LoVo (cell line): ENCODE data around the gene DERA.
"Not testable (repeated sequence)": the region's sequence is repeated elsewhere in the genome, so short reads cannot be mapped to it uniquely, and the experiment has no call there.

Source experiments
- DNase-seq: peaks from one replicate; pipeline ENCODE4 v3.0.0-alpha.2; 2016; ENCODE audit warnings: low spot score

The DERA gene

DNA sequence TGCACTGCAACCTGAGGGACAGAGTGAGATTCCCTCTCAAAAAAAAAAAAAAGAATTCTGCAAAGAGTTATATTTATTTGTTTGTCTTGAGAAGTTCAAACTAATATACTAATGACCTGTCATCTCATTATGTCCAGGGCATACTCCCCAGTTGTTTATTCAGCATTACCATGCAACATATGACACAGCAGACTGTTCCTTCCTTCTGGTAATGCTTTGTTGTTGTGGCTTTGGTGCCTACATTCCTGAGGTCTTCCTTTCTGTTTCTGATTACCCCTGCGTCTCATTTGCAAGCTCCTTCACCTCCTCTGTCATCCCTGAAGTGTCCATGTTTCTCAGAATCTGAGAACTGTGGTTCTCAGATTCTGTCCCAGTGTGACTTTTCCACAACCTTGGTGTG, 55.3 kb downstream of the DERA start:
- DNase-seq, result no peak

DNA sequence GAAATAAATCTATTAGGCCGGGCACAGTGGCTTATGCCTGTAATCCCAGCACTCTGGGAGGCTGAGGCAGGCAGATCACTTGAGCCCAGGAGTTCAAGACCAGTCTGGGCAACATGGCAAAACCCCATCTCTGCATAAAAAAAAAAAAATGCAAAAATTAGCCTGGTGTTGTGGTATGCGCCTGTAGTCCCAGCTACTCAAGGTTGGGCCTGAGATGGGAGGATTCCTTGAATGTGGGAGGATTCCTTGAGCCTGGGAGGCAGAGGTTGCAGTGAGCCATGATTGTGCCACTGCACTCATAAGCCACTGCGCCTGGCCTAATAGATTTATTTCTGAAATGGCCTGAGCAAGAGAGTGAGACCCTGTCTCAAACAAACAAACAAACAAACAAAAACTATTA, 55.9 kb downstream of the DERA start:
- DNase-seq, result not testable (repeated sequence)

- DNase-seq, result no peak
Measured at GRCh38 chr12:15971211-15971610, 60.1 kb downstream of the DERA start.

- DNase-seq, result no peak
Measured at GRCh38 chr12:15972894-15973293, 61.8 kb downstream of the DERA start.

- peak; percentile 31 for DNase-seq
Measured at GRCh38 chr12:15977999-15978951, 67.1 kb downstream of the DERA start.

DNA sequence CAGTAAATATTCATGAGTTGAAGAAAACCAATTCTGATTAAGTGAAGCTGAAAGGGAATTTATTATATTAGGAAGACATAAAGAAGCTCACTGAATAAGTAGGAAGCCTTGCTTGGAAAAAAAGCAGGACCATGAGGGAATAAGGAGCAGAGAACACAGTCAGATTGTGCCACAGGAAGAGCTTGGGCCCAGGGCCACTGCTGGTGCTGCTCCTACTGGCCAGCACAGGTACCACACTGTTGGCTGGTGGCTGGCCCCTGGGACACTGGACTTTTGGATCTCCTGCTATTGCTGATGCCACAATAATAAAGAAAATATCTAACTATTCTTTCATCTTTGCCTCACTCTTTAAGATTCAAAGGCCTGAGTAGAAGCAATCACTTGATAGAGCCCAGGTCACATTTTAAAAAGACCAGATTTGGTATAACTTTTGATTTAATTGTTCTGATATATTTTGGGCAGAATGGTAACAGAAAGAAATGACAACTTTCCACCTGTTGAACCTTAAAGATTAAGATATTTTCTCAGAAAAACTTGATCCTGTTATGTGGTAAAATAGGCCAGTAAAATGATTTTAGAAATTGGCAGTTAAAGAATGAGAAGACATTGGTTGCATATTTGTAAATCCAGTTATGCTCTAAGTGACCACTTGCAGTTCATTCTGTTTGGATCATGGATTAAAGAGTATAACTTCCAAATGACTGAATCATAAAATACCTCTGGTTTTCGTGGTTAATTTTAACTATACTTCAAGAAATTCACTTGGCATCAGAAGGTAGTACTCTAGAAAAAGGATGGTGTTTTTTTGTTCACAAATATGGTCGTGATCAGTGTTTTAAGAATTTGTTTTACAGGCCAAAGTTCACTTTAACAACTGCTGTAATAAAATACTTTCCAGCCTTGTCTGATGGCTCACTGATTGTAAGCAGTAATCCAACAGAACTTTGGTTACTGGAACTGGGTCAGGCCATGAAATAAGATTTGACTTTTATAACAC, 68.3 kb downstream of the DERA start:
- DNase-seq, result peak; percentile 58

DNA sequence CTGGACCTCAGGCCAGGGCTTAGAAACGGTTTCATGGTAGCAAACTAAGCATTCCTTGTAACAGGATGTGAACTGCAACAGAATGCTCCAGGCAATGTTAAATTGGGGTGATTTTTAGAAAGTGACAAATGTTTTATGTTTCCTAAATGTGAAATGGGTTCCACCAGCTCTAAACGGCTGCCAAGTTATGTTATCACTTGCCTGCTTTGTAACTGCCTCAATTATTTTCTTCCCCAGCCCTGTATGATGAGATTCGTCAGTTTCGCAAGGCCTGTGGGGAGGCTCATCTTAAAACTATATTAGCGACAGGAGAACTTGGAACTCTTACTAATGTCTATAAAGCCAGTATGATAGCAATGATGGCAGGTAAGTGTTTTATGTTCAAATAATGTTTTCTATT, 70.9 kb downstream of the DERA start:
- no peak for DNase-seq

DNA sequence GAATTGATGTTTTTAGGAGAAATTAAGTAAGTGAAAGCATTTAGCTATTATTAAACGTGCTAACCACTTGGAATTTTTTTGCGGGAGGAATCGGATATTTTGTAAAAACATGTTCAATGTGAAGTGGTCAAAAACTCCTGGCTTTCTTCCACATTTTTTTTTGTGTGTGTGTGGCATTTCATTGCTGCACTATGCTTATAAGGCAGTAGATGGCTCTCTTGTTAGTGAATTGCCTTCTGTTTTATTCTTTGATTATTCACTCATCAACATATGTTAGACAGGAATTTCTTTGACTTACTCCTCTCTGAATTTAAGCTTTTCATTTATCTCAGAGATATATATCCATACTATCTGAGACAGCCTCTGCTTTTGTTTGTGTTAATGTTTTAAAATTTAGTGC, 71.3 kb downstream of the DERA start:
- no peak for DNase-seq

GRCh38 chr12:15982921-15983320, 71.8 kb downstream of the DERA start:
- DNase-seq, result no peak

DNA sequence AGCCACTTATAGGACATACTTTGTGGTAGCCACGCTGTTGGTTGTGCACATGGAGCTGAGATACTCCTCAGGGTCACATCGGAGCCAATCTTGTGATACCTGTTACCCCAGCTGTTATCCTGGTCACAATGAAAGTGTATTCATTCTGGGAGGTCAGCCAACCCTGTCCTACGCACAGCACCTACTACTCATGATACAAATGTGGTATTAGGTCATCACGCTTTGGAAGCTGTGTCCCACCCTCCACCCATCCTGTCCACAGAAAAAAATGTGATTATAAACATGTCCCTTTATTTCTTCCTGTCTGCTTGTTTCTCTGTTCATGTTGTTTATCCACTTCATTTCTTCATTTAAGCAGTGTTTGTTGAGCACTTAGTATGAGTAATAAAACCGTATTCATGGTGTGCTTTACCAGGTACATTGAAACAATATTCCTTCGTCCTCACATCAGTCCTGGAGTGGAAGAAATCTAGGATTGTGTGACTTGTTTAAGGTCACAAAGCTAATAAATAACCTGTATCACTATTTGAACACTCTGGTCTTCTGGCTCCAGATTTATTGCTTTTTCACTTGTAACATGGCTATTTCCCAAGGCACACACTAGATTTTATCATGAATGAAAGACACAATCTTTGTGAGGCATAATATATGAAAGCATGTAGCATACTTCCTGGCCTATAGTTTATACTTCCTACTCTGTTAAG, 73.1 kb downstream of the DERA start:
- DNase-seq, result no peak

GRCh38 chr12:15984963-15985362, 73.8 kb downstream of the DERA start:
- DNase-seq, result no peak

DNA sequence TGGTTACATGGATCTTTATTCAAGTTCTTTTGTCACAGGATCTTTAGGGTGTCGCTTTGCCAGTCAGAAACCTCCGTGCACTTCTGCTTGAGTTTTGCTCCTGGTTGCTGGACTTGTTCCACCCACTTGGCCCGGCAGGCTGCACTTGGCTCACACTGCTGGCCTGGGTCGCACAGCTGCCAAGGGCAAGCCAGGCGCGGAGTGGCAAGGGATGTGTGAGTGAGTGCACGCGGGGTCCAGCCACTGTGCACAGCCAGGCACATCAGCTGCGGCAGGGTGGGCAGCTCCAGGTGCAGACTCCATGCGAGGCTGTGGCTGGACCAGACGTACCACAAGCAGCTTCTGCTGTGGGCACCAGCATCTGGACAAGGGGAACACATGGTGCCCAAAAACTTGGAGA, 76.6 kb downstream of the DERA start:
- DNase-seq, result no peak

DNA sequence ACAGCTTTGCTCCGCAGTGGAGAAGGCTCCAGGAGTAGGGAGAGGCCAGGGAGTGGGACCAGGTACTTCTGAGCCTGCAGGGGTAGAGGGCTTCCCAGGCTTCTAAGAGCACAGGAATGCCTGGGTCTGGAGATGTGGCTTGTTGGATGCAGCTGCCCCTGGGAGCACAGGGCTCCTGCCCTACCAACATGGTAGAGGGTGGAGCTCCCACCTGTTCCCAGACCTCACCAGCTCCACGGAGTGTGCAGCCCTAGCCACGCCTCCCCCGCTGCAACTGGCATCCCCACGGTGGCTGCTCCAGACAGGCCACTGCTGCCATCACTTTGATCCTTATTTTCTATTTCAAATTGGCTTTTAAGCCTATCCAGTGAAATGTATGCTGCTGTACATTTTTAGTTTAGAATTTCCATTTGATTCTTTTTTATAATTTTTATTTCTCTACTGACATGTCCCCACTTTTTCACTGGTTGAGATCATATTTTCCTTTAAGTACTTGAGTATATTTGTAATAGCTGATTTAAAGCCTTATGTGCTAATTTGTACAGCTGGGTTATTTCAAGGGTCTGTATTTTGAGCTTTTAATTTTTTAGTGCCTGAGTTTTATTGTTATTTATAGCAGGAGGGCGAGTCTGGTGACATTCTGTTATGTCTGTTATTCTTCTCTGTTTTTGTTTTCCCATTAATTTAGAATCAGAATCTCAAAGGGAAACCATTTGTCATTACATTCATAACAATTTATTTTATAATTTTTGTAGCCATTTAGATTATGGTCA, 78.0 kb downstream of the DERA start:
- no peak for DNase-seq

- DNase-seq, result no peak
Measured at GRCh38 chr12:15995801-15996200, 84.7 kb downstream of the DERA start.

- DNase-seq, result peak; percentile 16
Measured at GRCh38 chr12:15996254-15996653, 85.1 kb downstream of the DERA start.

GRCh38 chr12:15996948-15997347, 85.8 kb downstream of the DERA start:
- DNase-seq, result no peak

- DNase-seq, result no peak
Measured at GRCh38 chr12:15997910-15998309, 86.8 kb downstream of the DERA start.

- no peak for DNase-seq
Measured at GRCh38 chr12:16002880-16003279, 91.7 kb downstream of the DERA start.

- no peak for DNase-seq
Measured at GRCh38 chr12:16003460-16003859, 92.3 kb downstream of the DERA start.

- no peak for DNase-seq
Measured at GRCh38 chr12:16006752-16007151, 95.6 kb downstream of the DERA start.

GRCh38 chr12:16008421-16008824, 97.3 kb downstream of the DERA start:
- DNase-seq, result no peak
